K562 (cell line): ENCODE measurements around the gene HOXC10. TPM values are rescaled to one million over a fixed set of nuclear protein-coding genes. Genes with fewer than 3 reads are reported as not detected.
A peak's percentile ranks its signal among the peaks of the same experiment; 100 is the strongest.

Experiments used
- ATAC-seq: fragments of 200-7000 bp; cut with Tn5 transposase; 3 replicates; pipeline ENCODE4 v1.9.1; 2020; ENCODE audit warnings: moderate library complexity
- BruUV-seq: library from RNA; stranded (reverse); fragments of 400-500 nt; replicated peaks from 2 replicates; lab custom pipeline; 2021; lab: Mats Ljungman, UMichigan
- CTCF ChIA-PET: fragments of 300-600 bp; formaldehyde crosslinking; extraction: SDS; loops from one replicate; lab custom pipeline; 2021; ENCODE audit warnings: low intra/inter-chr PET ratio; lab: Yijun Ruan, JAX
- POLR2A ChIA-PET: fragments of 300-600, 350-650 bp; sonication (Branson Sonifier 250); formaldehyde crosslinking; extraction: SDS; loops from one replicate; lab custom pipeline; 2021; ENCODE audit warnings: antibody characterized with exemption, inconsistent platforms; lab: Yijun Ruan, JAX
- DNase-seq, 4 experiments: peaks; one replicate each; pipeline versions ENCODE4 v3.0.0 to v3.0.0-alpha.2; 2011 to 2018; ENCODE audit warnings: low spot score in 3 of 4, mixed read lengths in 3 of 4; ENCODE audit errors: extremely low read depth in 1 of 4
- FAIRE-seq: peaks from 2 replicates; lab custom pipeline; 2011; peaks lifted over from hg19 to GRCh38; lab: Jason Lieb, UNC
- H2AFZ ChIP-seq: 2 replicates; pipeline ENCODE4 v1.6.0; 2011; ENCODE audit warnings: low read depth, low read length, control low read depth, inconsistent platforms
- H3K27ac ChIP-seq: fragments of 200-600 bp; 3 replicates; pipeline ENCODE4 v1.8.0; 2011; ENCODE audit warnings: low read depth, mild to moderate bottlenecking, control low read depth, inconsistent platforms, low read length, moderate library complexity, mixed read lengths; ENCODE audit errors: extremely low read depth
- H3K27me3 ChIP-seq, 2 experiments: fragments of 300-600 bp in 1 of 2; 2 replicates in 1 of 2; 3 replicates in 1 of 2; pipeline versions ENCODE4 v1.6.0 to v1.8.0; 2011; ENCODE audit warnings: inconsistent platforms in 2 of 2, low read length in 2 of 2, mild to moderate bottlenecking in 1 of 2, mixed read lengths in 1 of 2, moderate library complexity in 1 of 2; ENCODE audit not compliant: control insufficient read depth in 2 of 2, insufficient read depth in 2 of 2
- H3K36me3 ChIP-seq: fragments of 300-600 bp; 3 replicates; pipeline ENCODE4 v1.8.0; 2011; ENCODE audit warnings: mild to moderate bottlenecking, low read length, inconsistent platforms; ENCODE audit not compliant: control insufficient read depth, insufficient read depth
- H3K4me1 ChIP-seq, 2 experiments: fragments of 200-600 bp in 1 of 2; replicated peaks in 1 of 2; 2 replicates in 1 of 2; 3 replicates in 1 of 2; pipeline versions ENCODE4 v1.5.1 to v1.8.0; 2011; ENCODE audit warnings: inconsistent platforms in 2 of 2, low read length in 2 of 2, mild to moderate bottlenecking in 1 of 2, mixed read lengths in 1 of 2, moderate library complexity in 1 of 2; ENCODE audit not compliant: control insufficient read depth in 2 of 2, insufficient read depth in 2 of 2
- H3K4me2 ChIP-seq: 2 replicates; pipeline ENCODE4 v1.6.1; 2011; ENCODE audit warnings: low read length, control low read depth, inconsistent platforms, mixed read lengths; ENCODE audit not compliant: insufficient read depth
- H3K4me3 ChIP-seq: fragments of 200-600 bp; sonication (generic), shearing (Covaris generic); 2 replicates; pipeline ENCODE4 v1.5.1; 2016; ENCODE audit warnings: control low read depth, inconsistent platforms
- H3K79me2 ChIP-seq: fragments of 200-600 bp; 3 replicates; pipeline ENCODE4 v1.8.0; 2011; ENCODE audit warnings: low read length, inconsistent platforms; ENCODE audit not compliant: control insufficient read depth, insufficient read depth
- H3K9ac ChIP-seq, 2 experiments: 2 replicates each; pipeline versions ENCODE4 v1.6.0 to v1.6.1; 2011; ENCODE audit warnings: low read depth in 2 of 2, low read length in 2 of 2, control low read depth in 1 of 2, inconsistent platforms in 1 of 2, mild to moderate bottlenecking in 1 of 2, mixed read lengths in 1 of 2; ENCODE audit not compliant: insufficient read depth in 1 of 2
- H3K9me1 ChIP-seq: one replicate; pipeline ENCODE4 v1.6.0; 2011; ENCODE audit warnings: inconsistent platforms, mild to moderate bottlenecking, low read length, moderate library complexity; ENCODE audit not compliant: control insufficient read depth, insufficient read depth
- H3K9me3 ChIP-seq: replicated peaks from 2 replicates; pipeline ENCODE4 v1.5.1; 2011; ENCODE audit warnings: low read depth, low read length, inconsistent platforms; ENCODE audit not compliant: control insufficient read depth, insufficient read depth
- H4K20me1 ChIP-seq: replicated peaks from 2 replicates; pipeline ENCODE4 v1.6.1; 2011; ENCODE audit warnings: low read length, inconsistent platforms, mixed read lengths; ENCODE audit not compliant: control insufficient read depth, insufficient read depth
- CTCF ChIP-seq, 3 experiments: IDR thresholded peaks in 2 of 3; conservative IDR thresholded peaks in 1 of 3; 2 replicates each; pipeline ENCODE4 v1.5.1; 2011 to 2012; ENCODE audit warnings: low read length in 3 of 3, mild to moderate bottlenecking in 3 of 3, control low read depth in 2 of 3, improper control_type of control experiment in 1 of 3, inconsistent platforms in 1 of 3, low read depth in 1 of 3, mixed read lengths in 1 of 3, moderate library complexity in 1 of 3; ENCODE audit not compliant: insufficient read depth in 2 of 3
- ERF ChIP-seq: fragments of 450-650 bp; formaldehyde crosslinking; IDR thresholded peaks from 2 replicates; pipeline ENCODE4 v1.4.0; 2020; ENCODE audit warnings: mild to moderate bottlenecking, mixed read lengths
- PCBP1 ChIP-seq: fragments of 200-400 bp; formaldehyde crosslinking; IDR thresholded peaks from 2 replicates; pipeline ENCODE4 v1.6.1; 2018; ENCODE audit warnings: mild to moderate bottlenecking, low read depth, low read length; ENCODE audit not compliant: poor library complexity, severe bottlenecking
- SMAD4 ChIP-seq: fragments of 250-450 bp; sonication (Bioruptor Pico); conservative IDR thresholded peaks from 2 replicates; pipeline ENCODE4 v1.8.0; 2021; ENCODE audit warnings: inconsistent platforms, mild to moderate bottlenecking, moderate library complexity
- ZBTB17 ChIP-seq: fragments of 450-650 bp; formaldehyde crosslinking; IDR thresholded peaks from 2 replicates; pipeline ENCODE4 v1.4.0; 2020; ENCODE audit warnings: mild to moderate bottlenecking
- ZBTB8A ChIP-seq: fragments of 450-650 bp; IDR thresholded peaks from 2 replicates; pipeline ENCODE4 v1.6.1; 2018; ENCODE audit warnings: mild to moderate bottlenecking, moderate library complexity; ENCODE audit not compliant: partially characterized antibody
- ZNF184 ChIP-seq: sonication (generic); formaldehyde crosslinking; IDR thresholded peaks from 2 replicates; pipeline ENCODE4 v1.5.0; 2020; ENCODE audit warnings: missing genetic modification reagents
- WGBS: fragments of 100-300 bp; shearing (Covaris generic); methylation state at CpG from one replicate; pipeline ENCODE4 v1.1.6; 2016; ENCODE audit warnings: low coverage, mixed read lengths; ENCODE audit not compliant: insufficient coverage; ENCODE audit errors: missing lambda C conversion rate; 5-methylcytosine and 5-hydroxymethylcytosine counted together
- in situ Hi-C: fragments of 300-500 bp; cut with MboI; formaldehyde crosslinking; loops from 4 replicates; pipeline ENCODE4 v1.15.0; 2018; ENCODE audit warnings: inconsistent platforms, mixed read lengths
- intact Hi-C: fragments of 100-400 bp; cut with micrococcal nuclease; formaldehyde crosslinking; loops from 2 replicates; pipeline ENCODE4 v1.14.2; 2022
- polyA plus RNA-seq, 8 experiments: library from polyadenylated mRNA; depleted of rRNA in 4 of 8; stranded (reverse) in 5 of 8; unstranded in 3 of 8; fragments of >200 nt; fragmentation: Nextera tagmentation in 2 of 8; fragmentation: Illumina TruSeq in 1 of 8; extraction: Ambion mirVana in 2 of 8; extraction: Trizol in 1 of 8; gene quantifications; 2 replicates each; pipeline versions ENCODE4 v1.2.1 to v1.2.3, GENCODE V29; 2011 to 2014; ENCODE audit warnings: inconsistent platforms in 1 of 8, missing spikeins in 1 of 8
- total RNA-seq, 7 experiments: library from RNA; depleted of rRNA in 6 of 7; stranded (reverse); fragments of >200 nt in 6 of 7; fragmentation: Illumina TruSeq in 2 of 7; extraction: Trizol in 2 of 7; gene quantifications; 2 replicates each; pipeline versions ENCODE4 v1.2.1 to v1.2.3, GENCODE V29; 2011 to 2021; ENCODE audit warnings: low replicate concordance in 1 of 7

The HOXC10 gene
- total and polyA plus RNA-seq, 9 of the 15 experiments (the other 6 are each of a cell fraction or from before 2014, with no cell fraction given) = 0.13 to 0.77 (median 0.35) TPM; not detected in 2

GRCh38 chr12:54021432-54022013 is 36.6 kb downstream of the HOXC10 start:
- no peaks in the 10 kb centered on the region for H3K9me3 ChIP-seq
- CTCF ChIA-PET = no interaction called here
- no peak overlapping the region for H3K4me2 ChIP-seq
- no peaks in the 10 kb centered on the region for H3K9me1 ChIP-seq
- no peak overlapping the region for H2AFZ ChIP-seq
- peak overlapping the region in 1 of 2 experiments; percentile 73; a peak in 2 of 4 replicates for H3K9ac ChIP-seq
- H3K36me3 ChIP-seq = no peaks in the 10 kb centered on the region
- WGBS = 65% methylated on average over 8 of the region's 16 CpGs
- intact Hi-C loops = no loop called here
- no peak overlapping the region for H3K27ac ChIP-seq
- DNase-seq = peak in 1 of 4 experiments; percentile 28
- POLR2A ChIA-PET = interaction anchor here (0.6 kb wide), 1 partner anchor 31 kb away, joined by 3 read pairs; no protein-coding TSS in a partner anchor
- no peaks in the 10 kb centered on the region for H4K20me1 ChIP-seq
- no peaks in the 10 kb centered on the region for H3K27me3 ChIP-seq
- ATAC-seq = no peak
- TF ChIP-seq SMAD4 (CRISPR knock-in tag) (peak; percentile 49; the same call in 1 of the 2 replicates), ZNF184 (CRISPR knock-in tag) (no peak), ZBTB8A (no peak), CTCF (IDR thresholded peaks at IDR 0.05 in 2 of 3, conservative IDR thresholded peaks at IDR 0.05 in 1 of 3; ENCODE audit: insufficient read depth in 2 of 3, low read depth in 1 of 3, low read length in 3 of 3) (peak in 1 of 3 experiments; percentile 24; a peak in 1 of 6 replicates), ZBTB17 (no peak), PCBP1 (no peak), ERF (CRISPR knock-in tag) (no peak)
- H3K4me3 ChIP-seq = no peak overlapping the region
- H3K4me1 ChIP-seq = peaks cover 13 to 49% of the 10 kb centered on the region in 2 experiments
- no TSS peak for BruUV-seq
- FAIRE-seq = no peak
- H3K79me2 ChIP-seq = peaks cover 3% of the 10 kb centered on the region; the same call in 2 of the 3 replicates
- in situ Hi-C loops = loop anchor here (10.0 kb wide), 1 partner anchor 173 kb away; no protein-coding TSS in a partner anchor
